ENCODE data around the gene SPOCK1. TPM values are rescaled to one million over a fixed set of nuclear protein-coding genes. Genes with fewer than 3 reads are reported as not detected.
A peak's percentile ranks its signal among the peaks of the same experiment; 100 is the strongest.

The SPOCK1 gene
- total RNA-seq, 1 experiment from 2014 or later = not detected

- in situ Hi-C loops (cut with HindIII; ENCODE audit: low sequenced_read_pairs) = no loop called here
- DNase-seq (ENCODE audit: low spot score) = no peak
Observed at GRCh38 chr5:137290373-137290772, 208.8 kb downstream of the SPOCK1 start.

DNA sequence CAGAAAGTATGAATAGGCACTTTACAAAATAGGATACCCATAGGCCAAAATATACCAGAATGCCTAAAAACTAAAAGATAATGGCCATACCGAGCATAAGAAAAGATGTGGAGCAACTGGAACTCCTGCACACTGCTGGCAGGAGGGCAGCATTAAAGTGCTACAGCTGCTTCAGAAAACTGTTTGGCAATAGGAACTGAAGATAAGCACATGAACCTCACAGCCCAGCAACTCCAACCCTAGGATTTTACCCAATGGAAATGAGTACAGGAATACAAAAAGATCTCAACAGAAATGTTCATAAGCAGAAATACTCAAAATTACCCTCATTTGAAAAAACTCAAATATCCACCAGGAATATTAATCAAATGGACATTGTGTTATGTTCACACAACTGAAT lies 209.3 kb downstream of the SPOCK1 start:
- DNase-seq (ENCODE audit: low spot score) = no peak
- in situ Hi-C loops (cut with HindIII; ENCODE audit: low sequenced_read_pairs) = no loop called here

- DNase-seq (ENCODE audit: low spot score) = no peak
- in situ Hi-C loops (cut with HindIII; ENCODE audit: low sequenced_read_pairs) = no loop called here
Observed at GRCh38 chr5:137287569-137287968, 211.6 kb downstream of the SPOCK1 start.

DNA sequence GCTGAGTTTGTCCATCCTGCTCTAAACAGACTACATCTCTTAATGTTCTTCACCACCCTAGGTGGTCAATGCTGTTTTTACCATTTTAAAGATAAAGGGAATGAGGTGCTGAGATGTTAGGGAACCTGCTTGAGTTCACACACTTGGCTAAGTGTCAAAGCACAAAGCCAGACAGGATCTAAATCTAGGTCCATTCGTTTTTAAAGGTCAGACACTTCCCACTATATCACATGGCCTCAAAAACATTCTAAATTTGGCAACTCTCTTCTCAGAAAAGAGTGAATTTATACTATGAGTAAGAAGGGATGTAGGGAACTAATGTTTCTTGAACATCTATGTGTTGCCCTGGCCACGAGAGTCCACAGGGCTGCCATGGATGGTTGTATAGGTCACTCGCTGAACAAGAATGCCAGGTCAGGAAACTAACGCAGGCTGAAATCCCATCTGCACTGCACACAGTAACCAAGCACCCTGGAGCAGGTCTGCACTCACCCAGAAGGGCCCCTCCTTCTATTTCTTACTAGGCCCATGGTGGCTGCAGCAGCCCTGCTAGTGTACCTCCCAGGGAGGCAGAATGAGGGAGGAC lies 213.0 kb downstream of the SPOCK1 start:
- in situ Hi-C loops (cut with HindIII; ENCODE audit: low sequenced_read_pairs) = no loop called here
- peak; percentile 41 for DNase-seq (ENCODE audit: low spot score)

- in situ Hi-C loops (cut with HindIII; ENCODE audit: low sequenced_read_pairs) = no loop called here
- DNase-seq (ENCODE audit: low spot score) = no peak
Observed at GRCh38 chr5:137283801-137284200, 215.3 kb downstream of the SPOCK1 start.

GRCh38 chr5:137282216-137282615 lies 216.9 kb downstream of the SPOCK1 start:
- no peak for DNase-seq (ENCODE audit: low spot score)
- in situ Hi-C loops (cut with HindIII; ENCODE audit: low sequenced_read_pairs) = no loop called here

DNA sequence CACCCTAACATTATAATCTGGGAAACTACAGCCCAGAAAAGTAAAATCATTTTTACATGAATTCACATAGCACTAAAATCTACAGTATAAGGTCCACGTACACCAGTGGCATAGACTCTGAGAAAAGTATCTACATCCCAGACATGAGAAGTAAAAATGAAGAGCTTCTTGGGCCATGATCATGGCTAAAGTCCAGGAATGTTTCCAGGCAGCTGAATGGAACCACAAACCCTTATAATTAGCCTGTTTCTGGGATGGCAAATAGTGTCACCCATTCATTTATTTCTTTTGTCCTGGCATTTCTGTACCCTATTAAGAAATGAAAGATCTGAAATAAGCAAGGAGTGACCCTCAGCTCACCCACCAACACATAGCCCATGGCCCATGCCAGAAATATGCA lies 217.9 kb downstream of the SPOCK1 start:
- peak; percentile 60 for DNase-seq (ENCODE audit: low spot score)
- in situ Hi-C loops (cut with HindIII; ENCODE audit: low sequenced_read_pairs) = no loop called here

GRCh38 chr5:137280656-137281055 lies 218.5 kb downstream of the SPOCK1 start:
- in situ Hi-C loops (cut with HindIII; ENCODE audit: low sequenced_read_pairs) = no loop called here
- DNase-seq (ENCODE audit: low spot score) = no peak

- DNase-seq (ENCODE audit: low spot score) = peak; percentile 63
- in situ Hi-C loops (cut with HindIII; ENCODE audit: low sequenced_read_pairs) = no loop called here
Observed at GRCh38 chr5:137279521-137280231, 219.4 kb downstream of the SPOCK1 start.

DNA sequence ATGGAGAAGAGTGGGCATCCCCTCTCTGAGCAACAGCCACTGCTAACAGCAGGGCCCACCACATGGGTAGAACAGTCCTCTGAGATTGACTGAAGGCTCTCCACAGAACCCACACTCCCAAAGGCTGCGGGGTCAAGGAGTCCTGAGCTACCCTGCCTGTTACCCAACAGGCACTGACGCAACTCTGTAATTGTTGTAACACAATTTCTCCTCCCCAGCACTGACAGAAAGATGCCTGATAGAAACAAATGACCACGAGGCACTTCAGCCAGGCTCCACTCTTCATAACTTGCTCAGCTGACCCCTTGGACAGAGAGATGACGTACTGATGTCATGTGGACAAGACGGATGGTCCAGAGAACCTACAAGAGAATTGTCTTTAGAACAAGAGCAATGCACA lies 220.7 kb downstream of the SPOCK1 start:
- in situ Hi-C loops (cut with HindIII; ENCODE audit: low sequenced_read_pairs) = no loop called here
- DNase-seq (ENCODE audit: low spot score) = no peak

DNA sequence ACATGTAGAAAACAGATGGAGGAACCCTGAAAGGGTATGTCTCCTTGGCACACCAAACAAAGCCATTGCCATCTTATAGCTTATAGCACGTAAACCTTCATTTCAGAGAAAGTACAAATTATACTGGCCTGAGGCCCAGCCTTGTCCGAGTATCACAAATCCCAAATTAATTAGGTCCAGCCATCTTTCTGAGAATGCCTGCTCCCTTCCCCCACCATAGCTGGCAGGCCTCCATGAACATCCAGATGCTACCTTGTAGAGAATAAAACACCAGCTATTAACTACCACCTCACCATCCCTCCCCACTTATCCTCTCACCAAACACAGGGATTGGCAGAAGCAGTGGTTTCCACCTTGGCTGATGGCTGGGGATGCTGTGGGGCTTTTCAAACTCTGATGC lies 224.0 kb downstream of the SPOCK1 start:
- no peak for DNase-seq (ENCODE audit: low spot score)

GRCh38 chr5:137273511-137273910 lies 225.6 kb downstream of the SPOCK1 start:
- in situ Hi-C loops (cut with HindIII; ENCODE audit: low sequenced_read_pairs) = no loop called here
- DNase-seq (ENCODE audit: low spot score) = no peak

More for the DNA sequence above, 224.0 kb downstream of the SPOCK1 start:
- in situ Hi-C loops (cut with HindIII; ENCODE audit: low sequenced_read_pairs) = no loop called here

DNA sequence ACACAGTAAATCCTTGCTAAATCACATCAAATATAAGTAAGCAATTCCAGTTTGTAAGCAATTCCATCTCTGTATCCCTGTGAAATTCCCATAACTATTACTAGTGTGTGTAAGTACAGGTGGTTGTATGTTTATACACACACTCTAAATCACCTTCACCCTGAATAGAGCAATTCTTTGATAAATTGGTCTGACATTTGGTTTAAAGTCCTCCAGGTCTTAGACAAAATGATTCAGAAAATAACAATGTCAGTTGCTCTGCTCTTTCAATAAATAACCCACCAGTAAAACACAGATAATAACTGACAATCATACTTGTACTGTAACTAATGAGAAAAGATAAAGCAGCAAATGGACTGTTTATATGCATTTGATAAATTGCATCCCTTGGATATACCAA lies 226.3 kb downstream of the SPOCK1 start:
- in situ Hi-C loops (cut with HindIII; ENCODE audit: low sequenced_read_pairs) = no loop called here

DNA sequence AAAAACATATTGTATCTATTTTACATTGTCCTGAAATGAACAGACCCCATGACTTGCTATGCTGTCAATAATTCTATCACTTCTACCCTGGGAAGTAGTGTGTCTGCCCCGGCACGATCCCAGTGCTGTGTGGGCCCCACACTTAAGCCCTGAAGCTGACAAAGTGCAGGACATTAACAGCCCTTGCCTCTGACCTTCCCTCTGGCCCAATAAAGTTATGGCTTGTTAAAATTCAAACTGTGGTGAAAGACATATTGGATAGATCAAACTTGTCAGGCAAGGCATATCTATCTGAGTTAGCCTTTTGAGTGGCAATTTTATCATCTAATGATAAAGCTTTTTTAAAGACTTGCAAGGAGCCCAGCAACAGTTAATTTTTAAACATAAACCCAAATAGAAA lies 229.2 kb downstream of the SPOCK1 start:
- in situ Hi-C loops (cut with HindIII; ENCODE audit: low sequenced_read_pairs) = no loop called here
- no peak for DNase-seq (ENCODE audit: low spot score)

More for the DNA sequence above, 226.3 kb downstream of the SPOCK1 start:
- DNase-seq (ENCODE audit: low spot score) = no peak

DNA sequence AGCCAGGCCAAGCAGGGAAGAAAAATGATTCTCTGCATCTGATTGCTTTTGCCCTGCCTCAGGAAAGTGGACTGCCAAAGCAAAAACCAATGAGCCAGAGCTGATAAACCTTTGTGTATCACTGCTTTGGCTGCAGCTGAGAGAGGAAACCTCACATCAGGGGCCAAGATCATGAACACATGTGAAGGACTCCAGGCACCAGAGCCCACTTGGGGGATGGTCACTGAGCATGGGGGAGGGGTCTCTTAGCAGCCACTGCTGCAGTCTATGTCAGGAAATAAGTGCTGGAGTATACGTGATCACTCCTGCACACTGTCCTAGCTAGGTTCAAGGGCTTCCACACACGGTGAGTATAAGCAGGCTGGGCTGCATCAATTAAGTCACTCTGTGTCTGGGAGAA lies 229.9 kb downstream of the SPOCK1 start:
- no peak for DNase-seq (ENCODE audit: low spot score)
- in situ Hi-C loops (cut with HindIII; ENCODE audit: low sequenced_read_pairs) = no loop called here

- no peak for DNase-seq (ENCODE audit: low spot score)
- in situ Hi-C loops (cut with HindIII; ENCODE audit: low sequenced_read_pairs) = no loop called here
Observed at GRCh38 chr5:137268646-137269045, 230.5 kb downstream of the SPOCK1 start.

DNA sequence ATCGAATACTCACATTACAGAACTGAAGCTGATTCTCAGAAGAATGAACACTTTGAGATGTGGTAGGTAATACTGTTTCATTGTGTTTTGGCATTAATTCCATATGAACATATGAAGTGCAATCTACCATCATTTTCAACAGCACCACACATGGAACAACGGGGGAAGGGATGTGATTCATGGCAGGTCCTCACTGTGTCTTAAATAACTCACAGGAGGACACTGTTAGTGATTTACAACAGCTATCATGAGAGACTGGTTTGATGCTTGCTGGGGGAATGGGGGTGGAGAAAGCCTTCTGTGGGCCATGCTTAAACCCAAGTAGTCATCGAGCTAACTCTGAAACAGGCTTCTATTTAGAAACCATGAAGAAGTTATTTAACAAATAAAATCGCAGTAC lies 232.9 kb downstream of the SPOCK1 start:
- no peak for DNase-seq (ENCODE audit: low spot score)
- in situ Hi-C loops (cut with HindIII; ENCODE audit: low sequenced_read_pairs) = no loop called here

- in situ Hi-C loops (cut with HindIII; ENCODE audit: low sequenced_read_pairs) = no loop called here
- DNase-seq (ENCODE audit: low spot score) = no peak
Observed at GRCh38 chr5:137265457-137265856, 233.7 kb downstream of the SPOCK1 start.

DNA sequence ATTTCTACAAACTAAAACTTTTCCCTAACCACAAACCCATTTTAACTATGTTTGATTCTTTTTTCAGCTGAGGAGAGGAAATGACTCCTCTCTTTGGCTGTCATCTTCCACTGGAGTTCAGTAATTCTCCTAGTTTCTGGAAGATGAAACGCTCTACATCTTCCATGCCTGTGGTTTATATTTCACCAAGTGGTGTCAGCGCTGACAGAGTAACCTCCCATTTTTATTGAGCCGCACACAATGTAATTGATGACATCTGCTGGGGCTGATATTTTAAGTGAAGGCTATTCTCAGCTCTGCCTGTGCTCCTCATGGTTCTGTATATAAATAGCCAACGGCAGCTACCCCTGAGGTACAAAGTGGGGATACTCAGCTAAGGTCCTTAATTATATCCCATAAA lies 234.6 kb downstream of the SPOCK1 start:
- in situ Hi-C loops (cut with HindIII; ENCODE audit: low sequenced_read_pairs) = no loop called here

GRCh38 chr5:137264041-137264440 lies 235.1 kb downstream of the SPOCK1 start:
- in situ Hi-C loops (cut with HindIII; ENCODE audit: low sequenced_read_pairs) = no loop called here
- no peak for DNase-seq (ENCODE audit: low spot score)

More for the DNA sequence above, 234.6 kb downstream of the SPOCK1 start:
- DNase-seq (ENCODE audit: low spot score) = no peak

GRCh38 chr5:137263371-137264005 lies 235.6 kb downstream of the SPOCK1 start:
- in situ Hi-C loops (cut with HindIII; ENCODE audit: low sequenced_read_pairs) = no loop called here
- DNase-seq (ENCODE audit: low spot score) = peak; percentile 69

Data from G401 (cell line).